OCI-LY7 (cell line): ENCODE results near the gene VIPR1. TPM values are rescaled to one million over a fixed set of nuclear protein-coding genes. Genes with fewer than 3 reads are reported as not detected.

Source experiments
- BruUV-seq: library from RNA; stranded (reverse); fragments of 400-500 nt; replicated peaks from 2 replicates; lab custom pipeline; 2021; lab: Mats Ljungman, UMichigan
- CTCF ChIA-PET: fragments of 300-600 bp; sonication (Branson Sonifier 250); formaldehyde crosslinking; loops from one replicate; lab custom pipeline; 2022; ENCODE audit warnings: antibody characterized with exemption; ENCODE audit not compliant: unreplicated experiment; lab: Charles Lee
- POLR2A ChIA-PET: fragments of 300-600 bp; sonication (Branson Sonifier 250); formaldehyde crosslinking; loops from one replicate; lab custom pipeline; 2022; ENCODE audit warnings: antibody characterized with exemption; lab: Charles Lee
- DNase-seq: peaks from one replicate; pipeline ENCODE4 v3.0.0-alpha.2; 2015; ENCODE audit warnings: low spot score
- H2AFZ ChIP-seq: fragments of 200-600 bp; sonication (generic), shearing (Covaris generic); 2 replicates; pipeline ENCODE4 v1.6.1; 2014; ENCODE audit warnings: mild to moderate bottlenecking, antibody characterized with exemption, low read length, moderate library complexity
- H3K27ac ChIP-seq: fragments of 200-600 bp; sonication (generic); 2 replicates; pipeline ENCODE4 v1.5.1; 2014; ENCODE audit warnings: mixed run types, low read depth, mild to moderate bottlenecking, moderate library complexity, low read length, inconsistent platforms; ENCODE audit not compliant: poor library complexity, severe bottlenecking
- H3K36me3 ChIP-seq: fragments of 200-600 bp; sonication (generic); 2 replicates; pipeline ENCODE4 v1.6.1; 2014; ENCODE audit warnings: mild to moderate bottlenecking, antibody characterized with exemption, low read length, moderate library complexity, mixed read lengths; ENCODE audit not compliant: insufficient read depth
- H3K4me1 ChIP-seq: fragments of 200-600 bp; sonication (generic); 2 replicates; pipeline ENCODE4 v1.5.1; 2014; ENCODE audit warnings: mild to moderate bottlenecking, low read length; ENCODE audit not compliant: insufficient read depth, poor library complexity, severe bottlenecking
- H3K4me2 ChIP-seq: fragments of 200-600 bp; sonication (generic); 2 replicates; pipeline ENCODE4 v1.6.1; 2014; ENCODE audit warnings: mild to moderate bottlenecking, low read length
- H3K4me3 ChIP-seq: fragments of 200-600 bp; sonication (generic); 2 replicates; pipeline ENCODE4 v1.5.1; 2014; ENCODE audit warnings: mild to moderate bottlenecking, low read depth, low read length; ENCODE audit not compliant: poor library complexity, severe bottlenecking
- H3K79me2 ChIP-seq: fragments of 200-600 bp; sonication (generic); 2 replicates; pipeline ENCODE4 v1.6.1; 2016; ENCODE audit warnings: low read depth, mild to moderate bottlenecking, low read length, moderate library complexity, mixed read lengths; ENCODE audit not compliant: insufficient read depth
- H3K9me2 ChIP-seq: fragments of 200-600 bp; sonication (generic); 2 replicates; pipeline ENCODE4 v1.6.1; 2016; ENCODE audit warnings: mild to moderate bottlenecking, low read length, mixed read lengths; ENCODE audit not compliant: insufficient read depth
- H3K9me3 ChIP-seq: fragments of 200-600 bp; sonication (generic); 2 replicates; pipeline ENCODE4 v1.6.1; 2014; ENCODE audit warnings: mild to moderate bottlenecking, mixed run types, low read length, mixed read lengths
- H4K20me1 ChIP-seq: fragments of 200-600 bp; sonication (generic); 2 replicates; pipeline ENCODE4 v1.6.1; 2014; ENCODE audit warnings: mild to moderate bottlenecking, antibody characterized with exemption, low read length, moderate library complexity, mixed read lengths; ENCODE audit not compliant: insufficient read depth
- CTCF ChIP-seq: fragments of 200-600 bp; sonication (generic); conservative IDR thresholded peaks from 2 replicates; pipeline ENCODE4 v1.5.1; 2014; ENCODE audit warnings: mild to moderate bottlenecking, antibody characterized with exemption, low read length, moderate library complexity, mixed read lengths
- EZH2phosphoT487 ChIP-seq: fragments of 200-600 bp; sonication (generic); IDR thresholded peaks from 2 replicates; pipeline ENCODE4 v1.6.1; 2018; ENCODE audit warnings: low read depth, borderline replicate concordance, mild to moderate bottlenecking, mixed run types, antibody characterized with exemption, low read length, moderate library complexity, mixed read lengths
- intact Hi-C: fragments of 100-400 bp; cut with micrococcal nuclease; formaldehyde crosslinking; loops from one replicate; pipeline ENCODE4 v1.10.0; 2022; ENCODE audit not compliant: unreplicated experiment
- total RNA-seq, 2 experiments: library from RNA; depleted of rRNA in 1 of 2; stranded (reverse); fragments of >200 nt in 1 of 2; shearing (Covaris generic) in 1 of 2; gene quantifications; 2 replicates each; pipeline ENCODE4 v1.2.3, GENCODE V29; 2014 to 2022

Gene VIPR1
- total RNA-seq, 2 experiments from 2014 or later = not detected

GRCh38 chr3:42508562-42508961 lies 6.1 kb downstream of the VIPR1 start:
- Histone ChIP-seq H2AFZ (no peak overlapping the region), H3K79me2 (no peaks in the 10 kb centered on the region), H3K9me3 (no peaks in the 10 kb centered on the region), H3K27ac (no peak overlapping the region), H3K4me3 (no peak overlapping the region), H3K36me3 (no peaks in the 10 kb centered on the region), H4K20me1 (no peaks in the 10 kb centered on the region), H3K9me2 (no peaks in the 10 kb centered on the region), H3K4me1 (peaks cover 7% of the 10 kb centered on the region), H3K4me2 (no peak overlapping the region)
- BruUV-seq = no TSS peak
- no peak for DNase-seq
- ChIA-PET CTCF (no interaction called here), POLR2A (no interaction called here)
- intact Hi-C loops = no loop called here
- no peak for TF ChIP-seq EZH2phosphoT487
- no peak for TF ChIP-seq CTCF

- no peak overlapping the region for H3K27ac ChIP-seq
- ChIA-PET CTCF (no interaction called here), POLR2A (no interaction called here)
- no peaks in the 10 kb centered on the region for H3K9me2 ChIP-seq
- no peaks in the 10 kb centered on the region for H3K9me3 ChIP-seq
- intact Hi-C loops = no loop called here
- BruUV-seq = no TSS peak
- H3K4me1 ChIP-seq = peaks cover 7% of the 10 kb centered on the region
- H4K20me1 ChIP-seq = no peaks in the 10 kb centered on the region
- H3K4me2 ChIP-seq = no peak overlapping the region
- DNase-seq = no peak
- H2AFZ ChIP-seq = no peak overlapping the region
- H3K79me2 ChIP-seq = no peaks in the 10 kb centered on the region
- no peaks in the 10 kb centered on the region for H3K36me3 ChIP-seq
- no peak overlapping the region for H3K4me3 ChIP-seq
- no peak for TF ChIP-seq CTCF
- TF ChIP-seq EZH2phosphoT487 = no peak
These were observed 6.7 kb downstream of the VIPR1 start for GRCh38 chr3:42509111-42509510.

GRCh38 chr3:42510325-42510724 lies 7.9 kb downstream of the VIPR1 start:
- H3K9me3 ChIP-seq = no peaks in the 10 kb centered on the region
- no peaks in the 10 kb centered on the region for H3K9me2 ChIP-seq
- H3K27ac ChIP-seq = no peak overlapping the region
- intact Hi-C loops = no loop called here
- TF ChIP-seq EZH2phosphoT487 = no peak
- no peak for TF ChIP-seq CTCF
- no peak overlapping the region for H3K4me2 ChIP-seq
- ChIA-PET CTCF (interaction anchor here (0.6 kb wide), 1 partner anchor 8 kb away, joined by 3 read pairs; the partner anchor contains the start of gene VIPR1), POLR2A (interaction anchor here (0.7 kb wide), 1 partner anchor 522 kb away, joined by 4 read pairs; no protein-coding TSS in a partner anchor)
- H3K36me3 ChIP-seq = no peaks in the 10 kb centered on the region
- no peaks in the 10 kb centered on the region for H3K79me2 ChIP-seq
- no peak overlapping the region for H2AFZ ChIP-seq
- H4K20me1 ChIP-seq = no peaks in the 10 kb centered on the region
- no peak overlapping the region for H3K4me3 ChIP-seq
- DNase-seq = no peak
- BruUV-seq = no TSS peak
- peaks cover 7% of the 10 kb centered on the region for H3K4me1 ChIP-seq
